Daoy (cell line): ENCODE measurements around the gene LPAR1. TPM values are rescaled to one million over a fixed set of nuclear protein-coding genes. Genes with fewer than 3 reads are reported as not detected.

ENCODE experiments used
- DNase-seq: peaks from one replicate; pipeline ENCODE4 v3.0.0-alpha.2; 2015; ENCODE audit warnings: low read depth
- total RNA-seq: library from RNA; depleted of rRNA; stranded (reverse); fragments of >200 nt; shearing (Covaris generic); gene quantifications from 2 replicates; pipeline ENCODE4 v1.2.3, GENCODE V29; 2014

LPAR1 gene
- total RNA-seq, 1 experiment from 2014 or later, result 11.4 TPM

DNA sequence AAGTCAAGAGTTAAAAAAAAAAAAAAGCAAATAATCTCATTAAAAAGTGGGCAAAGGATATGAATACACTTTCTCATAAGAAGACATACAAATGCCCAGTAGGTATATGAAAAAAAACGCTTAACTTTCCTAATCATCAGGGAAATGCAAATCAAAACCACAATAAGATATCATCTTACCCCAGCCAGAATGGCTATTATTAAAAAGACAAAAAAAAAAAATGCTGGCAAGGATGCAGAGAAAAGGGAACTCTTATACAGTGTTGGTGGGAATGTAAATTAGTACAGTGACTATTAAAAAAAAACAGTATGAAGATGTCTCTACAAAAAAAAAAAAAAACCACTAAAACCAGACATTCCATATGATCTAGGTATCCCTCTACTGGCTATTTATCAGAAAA lies 79.4 kb downstream of the LPAR1 start:
- DNase-seq, result no peak

GRCh38 chr9:110954822-110955291 lies 83.4 kb downstream of the LPAR1 start:
- DNase-seq, result no peak

DNA sequence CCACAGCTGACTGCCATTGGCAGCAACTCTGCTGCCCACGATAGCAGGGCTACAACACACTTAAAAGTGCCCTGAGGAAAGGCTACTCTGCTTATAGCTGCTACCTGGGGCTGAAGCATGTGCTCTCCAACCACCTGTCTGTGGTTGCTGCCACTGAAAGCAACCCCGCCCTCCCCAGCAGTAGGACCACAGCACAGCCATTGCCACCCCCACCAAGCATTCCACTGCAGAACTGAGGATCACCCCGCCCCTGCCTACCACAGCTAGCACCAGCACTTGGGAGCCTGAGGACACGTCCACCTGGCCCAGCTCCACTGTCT lies 85.8 kb downstream of the LPAR1 start:
- no peak for DNase-seq

DNA sequence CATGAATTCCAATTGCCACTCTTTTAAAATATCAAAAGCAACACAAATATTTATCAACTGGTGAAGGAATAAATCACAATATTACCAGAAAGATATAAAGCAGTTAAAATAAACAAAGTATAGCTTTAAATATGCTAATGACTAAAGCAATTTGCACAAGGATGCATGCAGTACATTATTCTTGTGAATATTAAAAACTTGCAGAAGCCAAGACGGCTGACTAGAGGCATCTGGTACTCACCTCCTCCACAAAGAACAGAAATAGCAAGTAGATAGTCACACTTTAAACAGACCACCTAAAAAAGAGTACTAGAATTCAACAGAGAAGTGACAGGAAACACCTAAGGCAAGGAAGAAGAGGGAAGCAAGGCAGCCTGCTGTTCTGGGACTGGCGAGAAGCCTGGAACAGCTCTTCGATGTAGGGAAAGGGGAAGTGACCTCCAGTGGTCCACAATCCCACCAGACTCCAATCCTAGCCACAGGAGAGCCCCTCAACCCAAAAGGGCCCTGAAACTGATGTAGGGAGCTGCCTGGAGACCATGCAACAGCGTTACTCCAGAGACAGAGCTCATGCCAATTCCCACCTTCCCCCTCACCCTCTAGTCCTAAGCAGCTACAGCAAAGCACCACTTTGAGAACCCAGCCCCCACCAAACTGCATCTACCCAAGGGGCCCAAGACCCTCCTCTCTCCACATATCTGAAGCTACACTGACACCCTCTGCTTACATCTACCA lies 86.3 kb downstream of the LPAR1 start:
- DNase-seq, result no peak

- DNase-seq, result no peak
Observed at GRCh38 chr9:110950041-110950645, 88.1 kb downstream of the LPAR1 start.

DNA sequence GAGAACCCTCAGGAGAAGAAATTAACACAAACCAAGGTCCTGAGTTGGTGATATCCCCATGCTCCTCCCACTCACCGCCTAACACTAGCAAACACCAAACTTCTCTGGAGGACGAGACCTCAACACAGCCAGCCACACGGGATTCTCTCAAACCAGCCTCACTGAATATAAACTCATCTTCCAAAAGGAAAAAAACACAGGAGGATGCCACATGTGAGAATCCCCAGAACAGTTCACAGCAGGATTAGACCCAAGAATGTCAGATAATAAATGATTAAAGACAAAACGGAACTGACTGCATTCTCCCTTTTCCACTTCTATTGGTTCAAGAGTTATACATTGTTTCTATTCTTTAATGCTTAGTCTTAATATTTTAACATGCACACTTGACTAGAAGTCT lies 89.2 kb downstream of the LPAR1 start:
- DNase-seq, result no peak

DNA sequence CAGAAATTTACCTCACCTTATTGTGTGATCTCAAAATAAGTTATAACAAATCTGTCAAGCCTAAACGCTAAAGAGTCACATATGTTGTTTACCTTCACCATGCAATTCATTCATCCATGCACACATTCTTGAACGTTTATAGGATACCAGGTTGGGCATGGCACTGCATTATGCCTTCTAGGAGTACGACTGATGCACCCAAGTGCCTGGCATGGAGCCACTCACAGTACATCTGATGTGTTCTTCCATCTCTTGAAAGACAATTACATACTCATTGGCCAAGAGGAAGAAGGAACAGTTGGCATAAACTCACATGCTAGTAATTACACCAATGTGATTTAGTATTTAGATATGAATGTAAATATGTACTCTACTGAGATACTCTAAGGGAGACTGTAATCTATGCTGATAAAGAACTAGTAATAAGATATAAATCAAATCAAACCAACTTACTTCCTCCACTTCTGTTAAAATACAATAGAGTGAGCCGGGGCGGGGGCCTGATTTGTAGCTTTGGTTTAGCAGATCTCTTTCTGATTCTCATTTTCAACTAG lies 90.7 kb downstream of the LPAR1 start:
- DNase-seq, result no peak

- no peak for DNase-seq
Observed at GRCh38 chr9:110942522-110942921, 95.7 kb downstream of the LPAR1 start.

GRCh38 chr9:110940951-110941557 lies 97.2 kb downstream of the LPAR1 start:
- no peak for DNase-seq

- no peak for DNase-seq
Observed at GRCh38 chr9:110939573-110939972, 98.7 kb downstream of the LPAR1 start.

GRCh38 chr9:110939047-110939446 lies 99.2 kb downstream of the LPAR1 start:
- no peak for DNase-seq

DNA sequence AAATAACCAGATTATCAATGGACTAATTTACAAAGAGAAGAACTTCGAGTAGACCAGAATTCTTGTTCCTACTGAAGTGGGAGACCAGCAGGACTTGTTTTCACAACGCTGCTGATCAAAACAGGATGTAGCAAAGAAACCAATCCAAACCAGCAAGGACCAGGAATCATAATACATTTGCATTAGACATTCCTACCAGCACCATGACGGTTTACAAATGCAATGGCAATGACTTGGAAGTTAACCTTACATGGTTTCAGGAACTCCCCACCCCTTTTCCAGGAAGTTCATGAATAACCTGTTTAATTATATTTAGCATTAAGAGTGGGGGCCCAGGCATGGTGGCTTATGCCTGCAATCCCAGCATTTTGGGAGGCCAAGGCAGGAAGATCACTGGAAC lies 100.0 kb downstream of the LPAR1 start:
- DNase-seq, result no peak

DNA sequence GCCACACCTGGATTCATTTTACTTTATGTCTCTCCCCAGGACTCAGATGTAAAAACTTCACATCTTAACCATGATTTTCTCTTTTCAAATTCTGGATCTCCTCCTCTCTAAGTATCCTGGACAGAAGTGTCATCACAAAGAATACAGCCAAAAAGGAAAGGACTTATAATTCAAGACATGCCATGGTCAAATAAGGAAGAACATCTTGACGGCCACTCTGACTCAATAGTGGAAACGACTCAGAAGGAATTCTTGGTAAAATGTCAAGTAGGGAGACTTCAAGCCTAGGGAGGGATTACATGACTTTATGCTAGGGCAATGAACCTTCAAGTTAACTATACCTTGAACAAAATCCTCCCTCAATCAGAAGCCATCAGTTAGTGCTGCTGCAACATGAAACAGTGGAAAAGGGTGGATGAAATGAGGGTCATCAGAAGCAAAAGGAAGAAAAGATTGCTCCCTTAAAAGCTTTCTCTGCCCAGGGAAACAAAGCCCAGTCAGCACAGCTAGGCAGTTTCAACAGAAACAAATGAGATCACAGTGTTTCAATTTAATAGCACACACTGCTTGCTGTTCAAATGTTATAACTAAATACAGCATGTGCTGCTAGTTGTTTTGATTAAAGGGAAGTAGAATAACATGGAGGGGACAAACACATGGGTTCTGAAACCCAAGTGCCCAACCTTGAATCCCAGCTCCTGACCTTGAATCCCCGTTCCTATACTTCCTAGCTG lies 101.4 kb downstream of the LPAR1 start:
- DNase-seq, result no peak

GRCh38 chr9:110936237-110936636 lies 102.0 kb downstream of the LPAR1 start:
- no peak for DNase-seq

- no peak for DNase-seq
Observed at GRCh38 chr9:110935829-110936228, 102.4 kb downstream of the LPAR1 start.

DNA sequence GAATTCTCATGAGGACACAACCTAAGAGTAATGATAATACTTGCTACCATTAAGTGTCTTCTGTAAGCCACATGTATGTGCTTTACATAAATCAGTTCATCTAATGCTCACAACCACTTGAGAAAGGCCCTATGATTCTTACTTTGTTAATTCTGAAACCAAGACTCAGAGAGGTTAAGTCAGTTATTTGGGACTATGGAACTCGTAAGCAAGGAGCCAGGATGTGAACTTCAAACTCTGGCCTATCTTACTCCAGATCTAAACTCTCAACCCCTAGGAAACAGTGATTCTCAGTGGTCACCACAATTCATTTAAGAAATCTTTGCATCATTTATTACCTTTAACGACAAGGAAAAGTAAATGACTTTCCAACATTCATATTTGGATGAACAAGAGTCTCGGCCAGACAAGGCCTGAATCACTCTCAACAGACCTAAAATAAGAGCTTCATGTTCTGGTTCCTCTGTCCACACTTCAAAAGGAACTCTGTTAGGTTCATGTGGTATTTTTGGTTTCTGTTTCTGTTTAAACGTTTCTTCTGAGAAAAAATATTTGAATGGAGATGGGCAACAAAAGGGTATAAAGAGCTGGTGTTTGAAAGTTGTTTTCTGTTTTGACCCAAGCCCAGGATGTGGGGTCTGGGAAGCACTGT lies 104.8 kb downstream of the LPAR1 start:
- DNase-seq, result no peak

DNA sequence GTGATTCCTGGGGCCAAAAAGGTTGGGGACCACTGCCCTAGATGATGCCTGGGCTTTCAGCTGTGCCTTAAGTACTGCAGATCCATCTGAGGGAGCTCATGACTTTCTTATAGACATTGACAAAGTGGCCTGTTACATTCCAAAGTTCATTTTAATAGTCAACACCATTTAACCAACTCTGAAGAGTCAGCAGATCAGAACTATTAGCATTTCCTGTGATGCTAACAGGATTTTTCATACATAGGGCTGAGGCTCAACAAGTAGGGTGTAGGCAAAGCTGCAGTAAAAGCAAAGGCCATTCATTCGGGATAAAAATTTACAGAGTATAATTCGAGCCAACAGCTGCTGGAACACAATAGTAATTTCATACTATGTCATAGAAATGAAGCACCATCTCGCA lies 105.4 kb downstream of the LPAR1 start:
- DNase-seq, result no peak

GRCh38 chr9:110928599-110928998 lies 109.7 kb downstream of the LPAR1 start:
- no peak for DNase-seq

DNA sequence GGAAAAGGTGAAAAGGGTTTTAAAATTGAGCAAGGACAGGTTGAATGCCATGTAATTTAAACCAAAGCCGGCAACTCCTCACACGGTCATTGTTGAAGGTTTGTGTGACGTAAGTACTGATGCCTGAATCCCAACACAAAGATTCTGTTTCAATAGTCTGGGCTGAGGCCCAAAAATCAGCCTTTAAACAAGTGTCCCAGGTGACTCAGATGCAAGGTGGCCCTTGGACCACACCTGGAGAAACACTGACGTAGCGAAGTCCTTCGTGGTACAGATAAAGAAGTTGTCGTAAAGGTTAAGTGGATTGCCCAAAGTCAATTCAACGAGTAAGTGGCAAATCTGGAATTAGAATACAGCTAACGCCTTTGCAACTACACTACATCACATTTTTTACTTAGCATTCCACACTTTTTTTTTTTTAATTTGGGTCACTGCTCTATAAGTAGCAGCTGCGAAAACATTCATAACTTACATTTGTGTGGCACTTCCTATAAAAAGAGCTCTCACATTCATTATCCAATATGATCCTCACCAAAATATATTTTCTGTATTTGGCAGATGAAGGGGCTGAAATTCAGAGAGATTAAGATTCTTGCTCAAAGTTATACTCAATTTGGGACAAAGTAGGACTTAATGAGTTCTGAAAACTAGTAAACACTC lies 111.3 kb downstream of the LPAR1 start:
- DNase-seq, result peak; percentile 39

- no peak for DNase-seq
Observed at GRCh38 chr9:110923601-110924000, 114.7 kb downstream of the LPAR1 start.

DNA sequence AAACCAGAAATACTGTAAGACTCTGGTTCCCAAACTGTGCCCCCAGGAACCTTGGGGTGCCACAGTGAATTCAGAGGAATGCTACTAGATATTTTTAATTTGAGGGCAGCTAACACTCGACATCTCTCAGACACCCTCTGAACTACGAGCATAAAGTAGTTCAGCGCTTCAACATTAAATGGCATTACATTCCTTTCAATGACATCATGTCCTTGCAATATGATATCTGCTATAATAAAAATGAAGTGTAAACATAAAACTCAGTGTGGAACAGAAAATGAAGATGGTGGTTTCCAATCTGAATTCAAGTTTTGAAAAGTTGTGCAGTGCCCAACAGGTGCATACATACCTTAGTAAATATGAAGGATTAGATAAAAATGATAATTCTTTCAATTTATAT lies 116.1 kb downstream of the LPAR1 start:
- DNase-seq, result no peak
